Suprapubic skin (tissue), 4 donors: ENCODE data around the gene CPPED1.

Source experiments
- POLR2A ChIP-seq, 2 donors: fragments of 450-650 bp; IDR thresholded peaks; one replicate each; pipeline ENCODE4 v1.6.1; 2017; ENCODE audit warnings: antibody characterized with exemption in 2 of 2, mild to moderate bottlenecking in 2 of 2, moderate library complexity in 2 of 2
- POLR2AphosphoS5 ChIP-seq, 3 donors: sonication (generic); formaldehyde crosslinking; IDR thresholded peaks; one replicate each; pipeline ENCODE4 v1.6.1; 2017; ENCODE audit warnings: antibody characterized with exemption in 3 of 3

GRCh38 chr16:12728469-12728868 lies 75.2 kb downstream of the CPPED1 start:
- TF ChIP-seq POLR2A (IDR thresholded peaks at IDR 0.05) (no peak), POLR2AphosphoS5 (IDR thresholded peaks at IDR 0.05) (no peak)
